ENCODE measurements around the gene DHX32. TPM values are rescaled to one million over a fixed set of nuclear protein-coding genes. Genes with fewer than 3 reads are reported as not detected.

Gene DHX32
- total RNA-seq, 1 experiment from 2014 or later = 45.6 TPM

GRCh38 chr10:125843603-125844329 is 37.3 kb downstream of the DHX32 start:
- Mint-ChIP-seq H3K9me3 (ENCODE audit: unreplicated experiment) (no peaks in the 10 kb centered on the region), H3K4me3 (ENCODE audit: unreplicated experiment) (no peak overlapping the region), H3K27ac (ENCODE audit: low read depth, unreplicated experiment) (no peak overlapping the region), H3K36me3 (ENCODE audit: insufficient read depth, unreplicated experiment) (peaks cover 50% of the 10 kb centered on the region), H3K4me1 (ENCODE audit: insufficient read depth, unreplicated experiment) (no peaks in the 10 kb centered on the region), H3K27me3 (ENCODE audit: insufficient read depth, unreplicated experiment) (no peaks in the 10 kb centered on the region)
- BruUV-seq (replicated peaks) = no TSS peak
- CTCF ChIA-PET = interaction anchor here (0.6 to 1.5 kb wide), 4 partner anchors 12 to 91 kb away, joined by 3 to 5 read pairs (median 4); no protein-coding TSS in a partner anchor
- no peak for TF ChIP-seq CTCF (IDR thresholded peaks at IDR 0.05; ENCODE audit: unreplicated experiment)
- no peak for DNase-seq (ENCODE audit: unreplicated experiment)
- POLR2A ChIA-PET = interaction anchor here (1.1 to 1.4 kb wide), 2 partner anchors 20 to 39 kb away, joined by 3 to 4 read pairs; no protein-coding TSS in a partner anchor
- intact Hi-C loops (cut with micrococcal nuclease) = no loop called here

GRCh38 chr10:125840955-125841354 is 40.1 kb downstream of the DHX32 start:
- H3K27me3 Mint-ChIP-seq (ENCODE audit: insufficient read depth, unreplicated experiment) = no peaks in the 10 kb centered on the region
- BruUV-seq (replicated peaks) = no TSS peak
- no peaks in the 10 kb centered on the region for H3K9me3 Mint-ChIP-seq (ENCODE audit: unreplicated experiment)
- no peak overlapping the region for H3K27ac Mint-ChIP-seq (ENCODE audit: low read depth, unreplicated experiment)
- CTCF ChIA-PET = no interaction called here
- intact Hi-C loops (cut with micrococcal nuclease) = no loop called here
- POLR2A ChIA-PET = no interaction called here
- no peak overlapping the region for H3K4me3 Mint-ChIP-seq (ENCODE audit: unreplicated experiment)
- H3K36me3 Mint-ChIP-seq (ENCODE audit: insufficient read depth, unreplicated experiment) = peaks cover 58% of the 10 kb centered on the region
- no peak for TF ChIP-seq CTCF (IDR thresholded peaks at IDR 0.05; ENCODE audit: unreplicated experiment)
- peak; percentile 1 for DNase-seq (ENCODE audit: unreplicated experiment)
- H3K4me1 Mint-ChIP-seq (ENCODE audit: insufficient read depth, unreplicated experiment) = no peaks in the 10 kb centered on the region

GRCh38 chr10:125840406-125840805 is 40.7 kb downstream of the DHX32 start:
- Mint-ChIP-seq H3K36me3 (ENCODE audit: insufficient read depth, unreplicated experiment) (peaks cover 61% of the 10 kb centered on the region), H3K4me3 (ENCODE audit: unreplicated experiment) (no peak overlapping the region), H3K27me3 (ENCODE audit: insufficient read depth, unreplicated experiment) (no peaks in the 10 kb centered on the region), H3K4me1 (ENCODE audit: insufficient read depth, unreplicated experiment) (no peaks in the 10 kb centered on the region), H3K9me3 (ENCODE audit: unreplicated experiment) (no peaks in the 10 kb centered on the region), H3K27ac (ENCODE audit: low read depth, unreplicated experiment) (peak overlapping the region; percentile 91)
- DNase-seq (ENCODE audit: unreplicated experiment) = no peak
- BruUV-seq (replicated peaks) = no TSS peak
- intact Hi-C loops (cut with micrococcal nuclease) = no loop called here
- ChIA-PET CTCF (no interaction called here), POLR2A (interaction anchor here (1.5 kb wide), 1 partner anchor 12 kb away, joined by 3 read pairs; no protein-coding TSS in a partner anchor)
- no peak for TF ChIP-seq CTCF (IDR thresholded peaks at IDR 0.05; ENCODE audit: unreplicated experiment)

GRCh38 chr10:125838802-125839575 is 42.1 kb downstream of the DHX32 start:
- CTCF ChIA-PET = no interaction called here
- no peak for TF ChIP-seq CTCF (IDR thresholded peaks at IDR 0.05; ENCODE audit: unreplicated experiment)
- Mint-ChIP-seq H3K36me3 (ENCODE audit: insufficient read depth, unreplicated experiment) (peaks cover 75% of the 10 kb centered on the region), H3K9me3 (ENCODE audit: unreplicated experiment) (no peaks in the 10 kb centered on the region), H3K27me3 (ENCODE audit: insufficient read depth, unreplicated experiment) (no peaks in the 10 kb centered on the region), H3K27ac (ENCODE audit: low read depth, unreplicated experiment) (no peak overlapping the region), H3K4me3 (ENCODE audit: unreplicated experiment) (no peak overlapping the region), H3K4me1 (ENCODE audit: insufficient read depth, unreplicated experiment) (no peaks in the 10 kb centered on the region)
- intact Hi-C loops (cut with micrococcal nuclease) = no loop called here
- no peak for DNase-seq (ENCODE audit: unreplicated experiment)
- BruUV-seq (replicated peaks) = no TSS peak
- POLR2A ChIA-PET = interaction anchor here (1.5 kb wide), 1 partner anchor 11 kb away, joined by 3 read pairs; no protein-coding TSS in a partner anchor
